Raji (cell line): ENCODE results near the gene MEGF11.
A peak's percentile ranks its signal among the peaks of the same experiment; 100 is the strongest.

ENCODE experiments used
- POLR2A ChIP-seq: IDR thresholded peaks from 2 replicates; pipeline ENCODE4 v1.6.1; 2011; ENCODE audit warnings: low read depth, low read length, control low read depth; ENCODE audit not compliant: insufficient read depth

Gene MEGF11

DNA sequence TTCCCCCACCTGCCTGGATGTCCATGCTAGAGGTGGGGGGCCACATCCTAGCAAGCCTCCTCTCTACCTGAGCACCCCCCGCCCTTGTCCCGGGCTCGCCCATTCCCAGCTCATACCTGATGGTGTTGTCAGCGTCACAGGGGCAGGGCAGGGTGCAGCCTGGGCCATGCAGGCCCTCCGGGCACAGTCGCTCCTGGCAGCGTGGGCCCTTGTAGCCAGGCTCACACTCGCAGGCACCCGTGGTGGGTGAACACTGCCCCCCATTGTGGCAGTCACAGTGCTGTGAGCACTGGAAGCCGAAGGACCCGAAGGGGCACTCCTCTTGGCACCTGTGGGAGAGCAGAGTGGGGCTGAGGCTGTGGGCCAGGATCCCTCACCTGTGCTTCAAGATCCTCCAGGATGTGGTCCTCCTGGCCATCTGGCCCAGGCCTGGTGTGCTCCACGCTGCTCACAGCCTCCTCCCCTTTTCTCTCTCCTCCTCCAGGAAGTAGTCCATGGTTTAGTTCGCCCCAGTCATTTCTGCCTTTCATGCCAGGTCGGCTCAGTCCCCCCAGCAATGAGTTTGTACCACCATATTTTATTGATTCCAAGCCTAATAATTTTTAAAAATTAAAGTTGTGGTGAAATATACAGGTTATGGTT is 288.6 kb downstream of the MEGF11 start:
- no peak for TF ChIP-seq POLR2A

DNA sequence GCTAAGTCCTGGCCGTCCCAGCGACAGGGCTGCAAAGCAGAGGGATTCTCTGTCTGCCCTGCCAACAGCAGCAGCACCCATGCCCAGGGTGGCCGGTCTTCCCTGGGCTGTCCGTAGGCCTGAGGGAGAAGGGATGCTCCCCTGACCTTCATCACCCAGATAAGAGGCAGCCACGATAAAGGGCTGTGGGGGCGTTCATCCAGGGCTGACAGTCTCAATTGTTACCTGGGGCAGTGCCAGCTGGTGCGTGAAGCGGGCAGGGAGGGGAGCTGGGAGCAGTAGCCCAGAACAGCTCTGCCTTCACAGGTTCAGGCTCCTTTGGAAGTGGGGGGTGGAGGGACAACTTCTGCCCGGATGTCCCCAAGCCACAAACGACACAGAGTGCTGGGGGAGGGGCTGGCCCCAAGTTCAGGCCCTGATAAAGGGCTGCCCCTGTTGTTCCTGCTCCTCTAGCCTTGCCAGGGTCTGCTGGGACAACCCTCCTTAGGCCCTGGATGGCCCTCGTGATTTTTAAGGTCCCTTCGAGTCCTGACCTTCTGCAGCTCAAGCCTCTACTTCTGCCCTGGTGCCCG is 289.6 kb downstream of the MEGF11 start:
- no peak for TF ChIP-seq POLR2A

DNA sequence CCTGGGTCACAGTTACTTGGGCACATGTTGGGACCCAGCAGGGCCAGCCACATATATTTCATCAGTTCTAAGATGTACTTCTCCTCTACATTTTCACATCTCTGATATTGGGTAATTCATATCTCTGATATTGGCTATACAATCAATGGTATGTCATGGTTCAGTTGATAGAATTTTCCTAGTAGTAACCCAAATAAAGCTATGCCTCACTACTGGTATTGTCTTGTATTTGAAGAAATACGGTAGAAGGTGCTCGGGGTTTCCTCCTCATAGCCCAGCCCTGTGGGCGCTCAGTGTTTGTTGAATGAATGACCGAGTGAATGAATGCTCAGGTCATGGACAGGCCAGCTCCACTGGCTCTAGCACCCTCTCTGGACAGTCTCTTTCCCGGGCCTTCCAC is 290.2 kb downstream of the MEGF11 start:
- TF ChIP-seq POLR2A, result no peak

DNA sequence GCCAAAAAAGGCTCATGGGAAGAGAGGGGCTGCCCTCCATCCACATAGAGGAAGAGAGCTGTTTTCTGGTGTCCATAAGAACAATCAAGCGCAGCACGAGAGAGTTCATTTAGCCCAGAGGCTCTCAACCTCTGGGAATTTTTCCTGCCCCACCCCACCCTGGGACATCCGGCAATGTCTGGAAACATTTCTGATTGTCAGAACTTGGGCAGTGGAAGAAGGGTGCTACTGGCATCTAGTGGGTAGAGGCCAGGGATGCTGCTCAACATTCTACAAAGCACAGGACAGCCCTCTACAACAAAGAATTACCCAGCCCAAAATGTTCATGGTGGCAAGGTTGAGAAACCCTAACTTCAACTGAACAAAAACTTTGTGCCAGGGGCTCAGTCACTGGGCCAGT is 291.4 kb downstream of the MEGF11 start:
- no peak for TF ChIP-seq POLR2A

DNA sequence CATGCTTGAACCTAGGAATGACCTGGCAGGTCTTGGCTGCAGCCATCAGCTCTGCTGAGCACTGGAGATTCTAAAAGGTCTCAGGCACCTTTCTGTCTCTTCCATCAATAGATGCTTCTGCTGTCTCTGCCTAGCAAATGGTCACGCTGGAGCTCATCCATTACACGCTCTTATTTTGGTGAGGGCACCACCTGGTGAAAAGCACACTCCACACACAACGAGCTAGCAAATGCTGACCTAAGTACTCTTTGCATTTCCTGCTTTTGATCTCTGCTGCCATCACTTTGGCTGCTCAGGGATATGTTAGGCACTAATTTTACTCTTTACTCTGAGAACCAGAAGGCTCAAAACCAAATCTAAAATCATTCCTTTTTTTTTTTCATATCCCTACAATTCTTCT is 293.0 kb downstream of the MEGF11 start:
- no peak for TF ChIP-seq POLR2A

DNA sequence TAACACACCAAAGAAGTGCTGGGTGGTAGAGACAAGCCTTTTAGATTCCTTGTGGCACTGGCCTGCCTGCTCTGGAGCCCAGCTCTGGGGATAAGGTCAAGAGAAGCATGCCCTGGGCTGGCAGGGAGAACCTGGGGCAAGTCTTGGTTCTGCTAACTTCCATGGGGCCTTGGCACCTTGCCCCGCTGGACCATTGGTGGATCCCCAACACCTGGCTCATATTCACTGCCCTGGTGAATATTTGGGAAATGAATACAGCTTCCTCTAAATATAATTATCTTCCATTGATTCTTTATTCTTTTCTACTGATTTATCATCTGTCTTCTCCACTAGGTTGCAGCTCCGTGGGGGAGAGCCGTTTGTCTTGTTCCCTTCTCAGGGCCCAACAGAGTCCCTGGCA is 294.7 kb downstream of the MEGF11 start:
- TF ChIP-seq POLR2A, result no peak

DNA sequence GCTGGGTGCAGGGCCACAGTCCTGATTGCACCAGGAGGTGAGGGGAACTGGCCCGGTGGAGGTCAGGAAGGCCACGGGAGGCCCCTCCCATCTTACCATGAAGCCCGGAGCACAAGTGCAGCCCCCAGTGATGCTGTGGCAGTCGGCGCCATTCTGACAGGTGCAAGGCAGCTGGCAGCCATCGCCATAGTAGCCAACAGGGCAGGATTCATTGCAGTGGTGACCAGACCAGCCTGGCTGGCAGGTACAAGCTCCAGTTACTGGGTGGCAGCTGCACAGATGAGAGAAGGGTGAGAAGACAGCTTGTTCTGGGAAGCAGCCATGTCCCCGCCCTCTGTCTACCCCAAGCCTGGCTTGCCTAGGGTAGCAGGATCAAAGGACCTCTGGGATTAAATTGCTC is 296.1 kb downstream of the MEGF11 start:
- no peak for TF ChIP-seq POLR2A

DNA sequence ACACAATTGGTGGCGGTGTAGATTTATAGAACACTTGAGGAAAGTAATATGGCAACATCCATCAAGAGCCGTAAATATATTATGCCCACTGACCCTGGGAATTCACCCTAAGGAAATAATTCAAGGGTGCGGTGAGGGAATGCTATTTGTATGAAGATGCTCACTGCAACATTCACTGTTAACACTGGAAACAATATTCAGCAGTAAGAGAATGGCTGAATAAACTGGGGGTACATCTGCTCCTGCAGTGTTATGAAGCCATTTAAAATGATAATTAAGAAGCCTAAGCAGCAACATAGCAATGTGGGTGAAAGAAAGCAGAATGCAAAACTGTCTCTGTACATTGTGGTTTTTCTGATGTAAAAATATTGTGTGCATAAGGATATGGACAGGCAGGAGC is 296.7 kb downstream of the MEGF11 start:
- TF ChIP-seq POLR2A, result no peak

DNA sequence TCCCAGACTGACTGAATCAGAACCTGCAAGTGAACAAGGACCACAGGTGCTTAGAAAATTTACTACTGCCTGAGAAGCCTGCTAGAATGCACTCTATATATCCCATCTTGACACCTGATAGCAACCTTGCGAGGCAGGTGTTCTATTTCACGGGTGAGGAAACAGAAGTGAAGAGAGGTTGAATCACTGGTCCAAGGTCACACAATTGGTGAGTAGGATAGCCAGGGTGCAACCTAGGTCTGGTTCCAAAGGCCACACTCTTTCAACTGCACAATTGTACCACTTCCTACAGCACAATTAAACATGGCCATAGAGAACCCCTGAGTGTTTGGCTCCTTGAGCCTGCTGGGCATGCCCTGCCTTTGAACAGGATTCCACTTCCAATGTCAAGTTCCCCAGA is 297.2 kb downstream of the MEGF11 start:
- no peak for TF ChIP-seq POLR2A

DNA sequence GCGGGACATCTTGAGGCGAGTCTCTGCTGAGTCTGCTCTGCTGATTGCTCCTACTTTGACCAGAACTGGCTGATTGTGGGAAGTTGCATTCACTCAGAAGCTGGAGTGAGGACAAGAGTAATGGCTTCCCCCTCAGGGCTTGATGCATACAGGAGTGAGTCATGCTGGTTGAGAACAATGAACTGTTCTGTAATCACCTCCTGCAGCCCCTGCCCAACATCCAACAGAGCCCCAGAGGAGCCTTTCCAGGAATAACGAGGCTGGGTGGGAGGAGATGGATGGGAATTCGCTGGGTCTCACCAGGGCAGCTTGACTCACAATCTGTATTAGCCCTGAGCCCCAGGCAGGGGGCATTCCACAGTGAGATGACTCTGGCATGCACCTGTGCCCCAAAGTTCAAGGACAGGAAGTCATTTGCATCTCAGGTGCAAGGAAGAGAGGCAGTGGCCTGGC is 299.2 kb downstream of the MEGF11 start:
- 0 out of 2 replicates have a peak, but pooled peaks have one; percentile 32 for TF ChIP-seq POLR2A

DNA sequence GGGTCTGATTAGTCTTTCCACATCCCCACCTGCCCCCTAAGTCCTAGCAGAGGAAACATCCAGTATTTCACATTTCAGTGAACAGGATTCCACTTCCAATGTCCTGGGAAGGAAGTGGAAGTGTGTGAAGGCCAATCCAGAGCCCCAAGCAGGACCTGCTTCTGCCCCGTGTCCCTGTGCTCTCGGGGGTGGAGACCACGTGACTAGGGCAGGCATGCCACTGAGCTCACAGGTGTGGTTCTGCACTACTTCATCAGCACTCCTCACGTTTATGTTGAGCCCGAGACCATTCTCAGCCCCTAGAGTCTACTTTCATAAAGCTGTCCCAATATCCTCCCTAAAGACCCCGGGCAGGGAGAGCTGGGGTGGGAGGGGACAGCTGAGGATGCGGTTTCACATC is 299.9 kb downstream of the MEGF11 start:
- TF ChIP-seq POLR2A, result no peak

DNA sequence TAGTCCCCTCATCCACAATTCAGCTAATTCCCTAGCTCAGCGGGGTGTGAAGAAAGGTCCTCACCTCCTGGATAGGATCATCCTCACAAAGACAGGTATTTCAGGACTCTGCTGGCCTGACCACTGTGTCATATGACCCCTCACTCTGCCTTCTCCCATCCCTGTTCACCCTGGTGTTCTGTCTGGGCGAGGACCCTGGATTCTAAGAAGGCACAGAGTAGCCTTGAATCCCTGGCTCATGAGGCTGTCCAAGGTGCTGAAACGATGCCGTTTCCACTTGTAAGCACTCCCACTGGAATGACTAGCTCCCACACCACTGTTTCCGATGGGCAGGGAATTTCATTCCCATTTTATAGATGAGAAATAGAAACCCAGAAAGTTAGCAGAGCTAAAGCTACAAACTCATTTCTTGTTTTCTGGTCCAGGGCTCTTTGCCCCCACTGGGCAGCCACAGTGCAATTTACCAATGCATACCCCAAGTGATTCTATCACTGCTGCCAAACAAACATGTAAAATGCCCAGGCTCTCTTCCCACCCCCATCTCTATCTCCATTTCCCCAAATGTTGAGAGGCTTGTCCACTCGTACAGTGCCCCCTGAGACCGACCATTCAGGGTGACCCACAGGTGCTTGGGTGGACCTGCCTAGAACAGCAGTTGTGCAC is 301.0 kb downstream of the MEGF11 start:
- no peak for TF ChIP-seq POLR2A

DNA sequence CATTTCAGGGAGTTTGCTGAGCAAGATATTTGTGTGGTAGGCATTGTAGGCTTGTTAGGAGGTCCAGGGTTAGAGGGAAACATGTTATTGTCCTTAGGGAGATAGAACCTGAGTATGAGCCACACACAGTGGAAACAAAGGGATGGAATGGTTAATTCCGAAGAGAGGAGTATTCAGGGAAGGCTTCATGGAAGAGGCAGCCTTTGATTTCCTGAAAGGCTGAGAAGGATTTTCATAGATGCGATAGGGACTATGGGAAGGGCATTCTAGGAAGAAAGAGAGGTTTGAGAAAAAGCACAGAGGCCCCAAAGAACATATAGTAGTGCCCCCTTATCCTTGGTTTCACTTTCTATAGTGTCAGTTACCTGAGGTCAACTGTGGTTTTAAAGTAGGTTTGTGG is 302.5 kb downstream of the MEGF11 start:
- TF ChIP-seq POLR2A, result no peak

DNA sequence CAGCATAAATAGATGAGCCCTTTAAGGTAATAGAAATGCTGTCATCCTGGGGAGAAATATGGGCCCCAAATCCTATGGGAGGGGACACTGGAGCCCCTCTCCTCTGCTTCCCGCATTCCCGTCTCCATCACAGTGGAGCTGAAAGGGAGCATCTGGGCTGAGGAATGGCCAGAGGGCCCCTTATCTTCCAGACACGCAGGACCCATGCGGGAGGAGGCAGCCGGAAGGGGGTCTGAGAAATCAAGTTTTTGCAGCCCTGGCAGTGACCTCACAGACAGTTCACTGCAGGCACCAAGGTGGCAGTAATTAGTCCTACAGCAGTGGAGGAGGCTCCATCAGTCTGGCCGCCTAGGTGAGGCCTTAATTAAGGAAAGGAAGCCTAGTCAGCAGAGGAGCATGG is 304.1 kb downstream of the MEGF11 start:
- TF ChIP-seq POLR2A, result no peak

DNA sequence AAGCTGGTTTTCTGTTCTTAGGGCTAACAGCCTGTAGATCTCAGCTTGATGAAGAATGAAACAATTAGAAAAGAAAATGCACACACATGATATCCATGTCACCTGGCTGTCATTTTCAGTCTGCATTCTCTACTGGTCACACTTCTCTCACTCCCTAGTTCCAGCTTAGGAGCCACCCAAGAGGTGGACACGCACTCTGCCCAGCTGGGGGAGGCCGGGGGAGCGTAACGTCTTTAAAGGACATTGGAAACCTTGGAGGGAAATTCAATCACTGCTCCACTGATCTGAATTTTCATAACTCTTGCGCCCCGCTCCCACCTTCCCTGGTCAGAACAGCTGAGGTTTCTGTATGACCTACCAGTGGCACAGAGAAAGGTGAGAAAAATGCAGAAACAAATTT is 304.5 kb downstream of the MEGF11 start:
- TF ChIP-seq POLR2A, result no peak

DNA sequence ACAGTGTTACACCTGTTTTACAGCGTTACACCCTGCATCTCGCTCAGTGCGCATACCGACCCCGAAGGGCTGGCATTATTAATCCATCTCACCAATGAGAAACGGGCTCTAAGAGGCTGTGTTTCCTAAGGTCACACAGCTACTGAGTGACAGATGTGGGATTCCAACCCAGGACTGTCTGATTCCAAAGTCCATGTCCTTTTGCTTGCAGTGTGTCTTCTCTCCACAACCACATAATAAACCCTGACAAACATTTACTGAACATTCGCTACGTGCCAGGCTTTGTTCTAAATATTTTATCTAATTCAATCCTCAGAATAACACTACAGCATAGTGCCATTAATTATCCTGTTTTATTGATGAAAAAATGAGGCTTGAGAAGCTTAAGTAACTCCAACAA is 305.2 kb downstream of the MEGF11 start:
- no peak for TF ChIP-seq POLR2A
